G401 (cell line): ENCODE measurements around the gene SOWAHC. TPM values are rescaled to one million over a fixed set of nuclear protein-coding genes. Genes with fewer than 3 reads are reported as not detected.
"Not testable (repeated sequence)": the region's sequence is repeated elsewhere in the genome, so short reads cannot be mapped to it uniquely, and the experiment has no call there.

ENCODE experiments used
- DNase-seq: peaks from one replicate; pipeline ENCODE4 v3.0.0-alpha.2; 2015; ENCODE audit warnings: low spot score
- in situ Hi-C: cut with HindIII; loops from 2 replicates; pipeline ENCODE4 v1.10.0; 2016; ENCODE audit warnings: low sequenced_read_pairs, mixed read lengths
- total RNA-seq: library from RNA; depleted of rRNA; stranded (reverse); fragments of >200 nt; shearing (Covaris generic); gene quantifications from 2 replicates; pipeline ENCODE4 v1.2.3, GENCODE V29; 2014; rRNA removed

SOWAHC gene, protein sequence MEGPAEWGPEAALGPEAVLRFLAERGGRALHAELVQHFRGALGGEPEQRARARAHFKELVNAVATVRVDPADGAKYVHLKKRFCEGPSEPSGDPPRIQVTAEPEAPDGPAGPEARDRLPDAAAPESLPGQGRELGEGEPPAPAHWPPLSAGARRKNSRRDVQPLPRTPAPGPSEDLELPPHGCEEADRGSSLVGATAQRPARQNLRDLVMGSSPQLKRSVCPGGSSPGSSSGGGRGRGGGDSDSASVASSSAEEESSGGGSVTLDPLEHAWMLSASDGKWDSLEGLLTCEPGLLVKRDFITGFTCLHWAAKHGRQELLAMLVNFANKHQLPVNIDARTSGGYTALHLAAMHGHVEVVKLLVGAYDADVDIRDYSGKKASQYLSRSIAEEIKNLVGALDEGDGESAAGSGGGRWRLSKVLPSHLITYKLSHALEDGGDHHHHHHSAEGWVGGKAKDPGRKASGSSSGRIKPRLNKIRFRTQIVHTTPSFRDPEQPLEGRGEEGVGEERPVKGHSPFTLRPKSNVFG
- 0.06 and 0.34 TPM in 2 replicates for total RNA-seq

DNA sequence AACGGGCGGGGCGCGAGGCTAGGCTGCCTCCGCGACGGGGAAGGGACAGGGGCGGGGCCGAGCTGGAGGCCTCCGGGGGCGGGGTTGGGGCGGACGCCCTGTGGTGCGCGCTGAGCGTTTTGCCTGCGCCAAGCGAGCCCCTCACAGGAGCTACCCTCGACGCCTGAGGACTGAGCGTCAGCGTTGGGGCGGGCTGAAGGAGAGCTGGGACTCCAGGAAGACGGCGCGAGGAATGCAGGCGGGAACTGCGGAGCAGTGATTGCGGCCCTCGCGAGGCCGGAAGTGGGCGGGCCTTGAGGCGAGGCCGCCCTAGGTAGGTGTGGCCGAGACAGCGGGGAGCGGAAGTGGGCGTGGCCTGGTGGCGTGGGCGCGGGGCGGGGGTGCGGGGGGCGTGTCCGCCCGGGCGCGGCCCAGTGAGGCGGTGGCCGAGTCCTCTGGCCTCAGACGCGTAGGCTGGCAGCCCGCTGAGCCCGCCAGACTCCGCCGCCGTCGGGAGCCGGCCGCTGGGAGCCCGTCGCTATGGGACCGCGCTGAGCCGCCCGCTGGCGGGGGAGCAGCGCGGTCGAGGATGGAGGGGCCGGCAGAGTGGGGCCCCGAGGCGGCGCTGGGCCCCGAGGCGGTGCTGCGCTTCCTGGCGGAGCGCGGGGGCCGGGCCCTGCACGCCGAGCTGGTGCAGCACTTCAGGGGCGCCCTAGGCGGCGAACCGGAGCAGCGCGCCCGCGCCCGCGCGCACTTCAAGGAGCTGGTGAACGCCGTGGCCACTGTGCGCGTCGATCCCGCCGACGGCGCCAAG is at the start of gene SOWAHC, which contains the start of gene SEPTIN10:
SOWAHC (plus strand) TSS at position 443 of the 793 bp plus-strand sequence; CDS start at position 569, 126 bp downstream.
SEPTIN10 (minus strand) TSS at position 45 of the 793 bp plus-strand sequence. CDS start 139 bp downstream, outside the sequence.
- DNase-seq: peak; percentile 33
- in situ Hi-C loops: no loop called here

DNA sequence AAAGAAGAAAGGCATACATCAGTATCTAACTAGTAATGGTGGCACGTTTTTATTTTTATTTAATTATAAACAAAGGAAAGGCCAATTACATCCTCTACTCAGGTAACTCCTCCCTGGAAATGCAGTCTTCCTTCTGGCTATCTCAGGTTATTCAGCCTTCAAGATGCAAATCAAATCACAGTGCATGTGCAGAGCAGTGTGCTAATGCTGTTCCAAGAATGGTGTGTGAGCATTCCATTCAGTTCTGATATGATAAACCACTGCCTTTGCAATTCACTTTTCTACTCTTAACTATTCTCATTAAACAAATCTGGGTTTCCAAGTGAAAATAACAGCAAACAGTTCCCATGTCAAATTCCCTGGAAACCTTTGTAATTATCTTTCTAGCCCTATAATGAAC is 38.8 kb upstream of the SOWAHC start:
- in situ Hi-C loops: no loop called here
- DNase-seq: no peak

DNA sequence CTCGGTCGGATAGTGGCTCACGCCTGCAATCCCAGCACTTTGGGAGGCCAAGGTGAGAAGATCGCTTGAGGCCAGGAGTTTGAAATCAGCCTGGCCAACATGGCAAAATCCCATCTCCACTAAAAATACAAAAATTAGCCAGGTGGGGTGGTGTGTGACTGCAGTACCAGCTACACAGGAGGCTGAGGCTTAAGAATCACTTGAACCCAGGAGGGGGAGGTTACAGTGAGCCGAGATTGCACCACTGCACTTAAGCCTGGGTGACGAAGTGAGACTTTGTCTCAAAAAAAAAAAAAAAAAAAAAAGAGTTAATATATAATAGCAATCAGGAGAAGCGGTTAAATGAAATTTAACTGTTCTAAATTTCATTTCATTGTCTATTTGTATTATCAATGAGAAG is 36.5 kb upstream of the SOWAHC start:
- DNase-seq, in situ Hi-C loops: not testable (repeated sequence)

DNA sequence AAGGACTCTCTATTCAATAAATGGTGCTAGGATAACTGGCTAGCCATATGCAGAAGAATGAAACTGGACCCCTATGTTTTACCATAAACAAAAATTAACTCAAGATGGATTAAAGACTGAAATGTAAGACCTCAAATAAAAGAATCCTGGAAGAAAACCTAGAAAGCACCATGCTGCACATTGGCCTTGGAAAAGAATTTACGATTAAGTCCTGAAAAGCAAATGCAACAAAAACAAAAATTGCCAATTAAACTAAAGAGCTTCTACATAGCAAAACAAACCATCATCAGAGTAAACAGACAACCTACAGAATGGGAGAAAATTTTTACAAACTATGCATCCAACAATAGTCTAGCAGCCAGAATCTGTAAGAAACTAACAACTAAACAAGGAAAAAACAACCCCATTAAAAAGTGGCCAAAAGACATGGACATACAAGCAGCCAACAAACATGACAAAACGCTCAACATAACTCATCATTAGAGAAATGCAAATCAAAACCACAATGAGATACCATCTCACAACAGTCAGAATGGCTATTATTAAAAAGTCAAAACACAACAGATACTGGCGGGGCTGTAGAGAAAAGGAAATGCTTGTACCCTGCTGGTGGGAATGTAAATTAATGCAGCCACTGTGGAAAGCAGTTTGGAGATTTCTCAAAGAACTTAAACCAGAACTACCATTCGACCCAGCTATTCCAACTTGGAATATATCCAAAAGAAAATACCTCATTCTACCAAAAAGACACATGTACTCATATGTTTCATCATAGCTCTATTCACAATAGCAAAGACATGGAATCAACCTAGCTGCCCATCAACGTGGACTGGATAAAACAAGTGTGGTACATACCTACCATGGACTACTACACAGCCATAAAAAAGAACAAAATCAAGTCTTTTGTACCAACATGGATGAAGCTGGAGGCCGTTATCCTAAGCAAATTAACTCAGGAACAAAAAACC is 31.0 kb upstream of the SOWAHC start:
- in situ Hi-C loops: no loop called here

DNA sequence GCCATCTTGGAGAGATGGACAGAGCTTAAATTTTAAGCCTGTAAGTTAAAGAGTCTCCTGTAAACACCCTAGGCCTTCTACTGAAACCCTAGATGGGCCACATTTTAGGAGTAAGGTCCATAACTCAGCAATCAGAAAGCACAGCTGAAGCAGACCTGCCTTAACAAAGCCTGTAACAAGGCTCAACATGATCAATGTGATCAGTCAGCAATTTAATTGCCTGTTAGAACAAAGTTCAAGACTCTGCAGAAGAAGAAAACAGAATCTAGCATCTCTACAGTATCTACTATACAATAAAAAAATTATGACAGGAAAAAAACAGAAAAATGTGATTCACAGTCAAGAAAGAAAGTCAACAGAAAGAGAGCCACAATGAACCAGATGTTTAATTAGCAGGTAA is 27.5 kb upstream of the SOWAHC start:
- DNase-seq: no peak
- in situ Hi-C loops: no loop called here

More for the DNA sequence above, 31.0 kb upstream of the SOWAHC start:
- no peak for DNase-seq

DNA sequence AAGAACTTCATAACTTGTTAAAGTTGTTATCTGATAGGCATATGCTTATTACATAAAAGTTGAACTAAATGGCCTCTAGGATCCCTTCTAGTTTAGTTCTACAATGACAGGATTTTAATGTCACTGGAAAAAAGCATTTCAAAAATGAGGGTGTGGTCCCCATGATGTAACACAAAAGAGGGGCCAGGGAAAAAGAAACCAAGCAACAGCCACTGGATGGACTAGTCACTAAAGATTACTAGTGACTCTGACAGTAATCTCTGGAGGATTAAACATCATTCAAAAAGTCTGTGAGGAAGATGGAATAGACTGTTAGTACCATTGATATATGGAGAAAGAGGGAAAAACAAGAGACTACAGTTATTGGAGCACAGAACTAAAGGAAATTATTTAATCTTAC is 23.0 kb upstream of the SOWAHC start:
- in situ Hi-C loops: no loop called here
- no peak for DNase-seq

DNA sequence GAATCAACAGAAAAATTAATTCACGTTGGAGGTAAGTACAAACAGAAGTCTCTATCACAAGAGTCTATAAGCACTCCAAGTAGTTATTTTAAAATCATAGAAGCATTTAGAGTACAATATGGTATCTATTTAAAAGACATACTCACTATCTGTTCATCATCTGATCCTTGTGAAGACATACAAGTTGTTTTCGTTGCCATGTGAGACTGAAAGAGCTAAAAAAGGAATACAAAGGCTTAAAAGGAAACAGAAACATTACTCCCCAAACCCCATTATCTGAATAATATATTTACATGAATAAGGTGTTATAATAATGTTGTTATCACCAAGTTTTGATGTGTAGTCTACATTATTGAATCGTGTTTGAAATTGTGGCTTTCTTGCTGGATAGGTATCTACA is 21.3 kb upstream of the SOWAHC start:
- in situ Hi-C loops: no loop called here
- no peak for DNase-seq

DNA sequence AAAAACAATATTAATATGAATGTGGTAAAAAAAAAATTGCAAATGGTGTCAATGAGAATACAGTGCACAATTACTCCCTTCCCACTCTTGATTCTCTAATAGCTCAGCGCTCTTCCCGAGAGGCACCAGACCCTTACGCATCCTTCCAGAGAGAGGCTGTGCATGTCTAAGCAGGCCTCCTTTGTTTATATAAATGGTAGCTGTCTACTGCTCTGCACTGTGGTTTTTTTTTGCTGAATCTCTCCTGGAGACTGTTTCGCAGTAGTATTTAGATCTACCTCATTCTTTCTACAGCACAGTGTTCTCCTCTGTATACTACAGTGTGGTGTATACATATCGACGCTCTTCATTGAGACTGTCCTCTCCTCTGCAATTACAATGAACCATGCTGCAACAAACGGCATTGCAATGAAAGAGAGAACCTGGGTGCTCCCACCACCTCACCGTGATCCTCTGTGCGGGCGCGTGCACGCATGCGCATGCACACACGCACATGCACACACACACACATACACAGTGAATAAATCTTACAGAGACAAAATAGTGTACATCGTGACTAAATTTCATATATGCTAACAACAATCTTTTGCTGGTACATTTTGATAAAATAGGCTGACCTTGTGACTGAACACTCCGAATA is 19.8 kb upstream of the SOWAHC start:
- in situ Hi-C loops: no loop called here
- DNase-seq: no peak

DNA sequence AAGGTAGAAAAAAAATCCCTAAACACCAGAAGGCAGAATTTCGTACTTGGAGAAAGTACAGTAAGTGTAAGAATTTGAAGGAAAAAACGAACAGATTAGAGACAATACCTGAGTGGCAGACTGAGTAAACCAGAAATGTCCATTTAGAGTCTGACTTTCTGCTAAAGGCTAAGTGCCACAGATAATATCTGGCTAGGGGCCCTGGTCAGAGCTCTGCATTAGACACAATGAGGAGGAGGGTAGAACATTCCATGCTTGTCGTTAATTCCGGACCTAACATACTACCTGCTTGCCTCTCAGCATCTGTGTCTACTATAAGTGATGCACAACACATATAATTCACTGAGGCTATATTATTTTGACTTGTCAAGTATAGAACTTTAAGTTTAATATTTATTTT is 18.5 kb upstream of the SOWAHC start:
- in situ Hi-C loops: no loop called here
- DNase-seq: no peak

DNA sequence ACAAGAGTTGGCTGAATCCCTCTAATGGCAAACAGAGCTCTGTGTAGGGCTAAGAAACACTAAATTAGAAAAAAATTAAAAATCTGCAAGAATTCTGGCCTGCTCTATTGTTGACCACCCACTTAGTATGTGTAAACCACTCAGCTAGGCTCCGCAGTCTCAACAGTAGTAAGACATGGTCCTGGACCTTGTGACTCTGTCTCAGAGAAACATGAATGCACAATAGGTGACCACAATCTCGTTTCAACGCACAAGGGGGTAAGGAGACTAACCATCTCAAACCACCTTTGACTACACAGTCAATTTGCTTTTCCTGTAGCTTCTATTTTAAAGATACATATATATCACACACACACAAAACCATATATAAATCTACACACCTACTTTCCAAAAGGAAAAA is 16.9 kb upstream of the SOWAHC start:
- in situ Hi-C loops: no loop called here
- DNase-seq: no peak

DNA sequence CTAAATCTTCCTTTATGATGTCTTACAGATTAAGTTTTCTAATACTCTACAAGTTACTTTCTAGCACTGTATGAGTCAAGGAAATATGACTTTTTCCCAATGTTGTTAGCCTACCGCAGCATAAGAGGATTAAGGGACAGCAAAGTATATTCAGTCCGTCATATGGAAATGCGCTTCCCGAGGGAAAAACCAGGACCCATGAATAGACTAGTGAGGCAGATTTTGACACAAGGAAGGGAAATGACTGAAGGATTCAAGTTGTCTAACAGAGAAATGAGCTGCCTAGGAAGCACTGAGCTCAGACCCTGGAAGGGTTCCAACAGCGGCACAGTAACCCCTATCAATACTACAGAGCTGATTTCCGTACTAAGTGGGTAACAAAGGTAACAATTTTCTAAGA is 12.4 kb upstream of the SOWAHC start:
- in situ Hi-C loops: no loop called here
- no peak for DNase-seq

DNA sequence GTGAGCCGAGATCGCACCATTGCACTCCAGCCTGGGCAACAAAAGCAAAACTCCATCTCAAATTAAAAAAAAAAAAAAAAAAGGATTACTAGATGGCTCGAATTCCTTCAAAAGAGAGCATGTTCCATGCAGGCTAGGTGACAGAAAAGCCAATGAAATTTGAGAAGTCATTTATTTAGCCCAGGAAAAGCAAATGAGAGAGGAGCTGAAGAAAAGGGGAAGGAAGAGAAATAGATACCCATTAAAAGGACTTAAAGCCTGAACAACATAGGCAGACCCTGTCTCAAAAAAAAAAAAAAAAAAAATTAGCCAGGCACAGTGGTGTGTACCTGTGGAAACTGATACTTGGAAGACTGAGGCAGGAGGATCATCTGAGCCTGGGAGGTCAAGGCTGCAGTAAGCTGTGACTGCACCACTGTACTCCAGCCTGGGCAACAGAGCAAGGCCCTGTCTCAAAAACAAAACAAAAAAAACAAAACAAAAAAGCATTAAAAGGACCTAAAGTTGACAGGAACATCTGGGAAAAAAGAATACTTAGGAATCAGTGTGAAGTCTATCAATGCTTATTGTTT is 11.5 kb upstream of the SOWAHC start:
- no peak for DNase-seq
- in situ Hi-C loops: no loop called here

DNA sequence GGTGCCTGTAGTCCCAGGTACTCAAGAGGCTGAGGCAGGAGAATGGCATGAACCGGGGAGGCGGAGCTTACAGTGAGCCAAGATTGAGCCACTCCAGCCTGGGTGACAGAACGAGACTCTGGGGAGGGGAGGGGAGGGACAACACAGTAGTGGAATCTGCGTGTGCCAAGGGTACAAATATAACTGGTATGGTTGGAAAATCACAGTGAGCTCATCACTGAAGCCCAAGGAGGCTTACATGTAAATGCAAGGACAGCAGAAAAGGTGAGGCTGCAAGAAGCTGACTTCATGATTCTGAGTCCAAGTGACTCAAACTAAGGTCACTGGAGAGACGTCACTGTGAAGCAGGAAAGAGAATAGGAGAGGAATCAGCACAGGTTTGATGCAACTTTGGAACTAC is 9.6 kb upstream of the SOWAHC start:
- DNase-seq: no peak
- in situ Hi-C loops: no loop called here

DNA sequence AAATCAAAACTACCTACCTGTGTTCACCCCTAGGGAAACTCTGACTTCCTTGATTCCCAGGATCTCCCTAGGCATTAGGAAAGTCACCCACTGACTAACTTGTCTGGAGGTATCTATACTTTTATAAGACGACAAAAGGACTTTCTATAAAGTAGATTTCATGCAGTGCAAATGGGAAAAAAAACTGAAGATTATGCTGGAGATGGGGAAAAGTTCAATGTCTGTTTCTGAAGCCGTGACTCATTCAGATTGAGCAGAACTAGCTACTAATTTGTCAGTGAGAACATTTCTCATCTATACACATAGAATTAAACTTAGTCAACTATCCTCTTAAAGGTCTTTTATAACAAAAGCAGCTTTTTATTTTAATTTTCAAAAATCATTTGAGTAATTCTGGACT is 6.4 kb upstream of the SOWAHC start:
- in situ Hi-C loops: no loop called here

DNA sequence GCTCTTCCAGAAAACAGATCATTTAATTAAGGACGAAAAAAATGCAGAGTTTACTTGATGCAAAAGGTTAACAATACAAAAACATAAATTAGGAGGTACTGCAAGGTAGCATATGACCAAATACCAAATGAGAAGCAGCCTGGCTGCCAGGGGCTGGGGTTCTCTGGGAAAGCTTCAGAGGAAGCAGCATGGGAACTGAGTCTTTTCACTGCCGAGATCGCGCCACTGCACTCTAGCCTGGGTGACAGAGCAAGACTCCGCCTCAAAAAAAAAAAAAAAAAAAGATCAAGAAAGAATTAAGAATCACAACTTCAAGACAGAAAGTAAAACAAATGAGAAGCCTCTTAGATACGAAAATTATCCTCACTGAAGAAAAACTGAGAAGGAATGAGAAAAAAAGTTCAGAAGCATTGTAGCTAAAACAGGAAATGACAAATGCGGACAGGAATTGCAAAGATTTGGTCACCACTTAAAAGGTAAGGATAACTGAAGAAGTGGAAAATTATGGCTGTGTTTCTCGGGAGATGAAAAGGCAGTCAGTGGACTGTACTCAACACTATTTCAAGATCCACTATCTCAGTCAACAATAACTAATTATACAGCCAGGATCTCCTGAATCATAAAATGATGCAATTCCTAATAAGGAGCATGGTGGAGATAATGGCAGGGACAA is 4.7 kb upstream of the SOWAHC start:
- DNase-seq: no peak
- in situ Hi-C loops: no loop called here

More for the DNA sequence above, 6.4 kb upstream of the SOWAHC start:
- DNase-seq: no peak

DNA sequence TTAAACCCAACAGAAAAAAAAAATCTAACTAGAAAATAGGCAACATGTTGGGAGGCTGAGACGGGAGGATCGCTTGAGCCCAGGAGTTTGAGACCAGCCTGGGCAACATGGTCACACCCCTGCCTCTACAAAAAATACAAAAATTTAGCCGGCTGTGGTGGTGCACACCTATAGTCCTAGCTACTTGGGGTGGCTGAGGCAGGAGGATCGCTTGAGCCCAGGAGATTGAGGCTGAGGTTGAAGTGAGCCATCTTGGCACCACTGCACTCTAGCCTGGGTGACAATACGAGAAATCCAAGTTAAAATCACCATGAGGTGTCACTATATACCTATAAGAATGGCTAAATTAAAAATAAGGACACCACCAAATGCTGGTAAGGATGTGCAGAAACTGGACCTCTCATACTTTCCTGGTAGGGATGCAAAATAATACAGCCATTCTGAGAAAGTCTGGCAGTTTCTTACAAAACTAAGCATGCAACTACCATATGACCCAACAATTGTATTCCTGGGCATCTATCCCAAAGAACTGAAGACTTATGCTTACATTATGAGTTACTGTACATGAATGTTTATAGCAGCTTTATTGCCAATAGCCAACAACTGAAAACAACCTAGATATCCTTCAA is 2.6 kb upstream of the SOWAHC start:
- no peak for DNase-seq
- in situ Hi-C loops: no loop called here
